DOHH2 (cell line): Measurements from ENCODE around the gene DCAF11.

ENCODE experiments used
- H3F3A ChIP-seq: fragments of 200-600 bp; sonication (generic), shearing (Covaris generic); 2 replicates; pipeline ENCODE4 v1.6.0; 2016; ENCODE audit warnings: antibody characterized with exemption, mild to moderate bottlenecking; ENCODE audit not compliant: control insufficient read depth, insufficient read depth
- H3K27ac ChIP-seq: fragments of 200-600 bp; sonication (generic); 2 replicates; pipeline ENCODE4 v1.5.1; 2014; ENCODE audit warnings: low read depth, mild to moderate bottlenecking, low read length, moderate library complexity
- H3K27me3 ChIP-seq: fragments of 200-600 bp; sonication (generic); 2 replicates; pipeline ENCODE4 v1.6.1; 2014; ENCODE audit warnings: mild to moderate bottlenecking, low read length, mixed read lengths; ENCODE audit not compliant: control insufficient read depth
- H3K36me3 ChIP-seq: fragments of 200-600 bp; sonication (generic); 2 replicates; pipeline ENCODE4 v1.6.1; 2014; ENCODE audit warnings: mild to moderate bottlenecking, low read length, moderate library complexity, mixed read lengths; ENCODE audit not compliant: control insufficient read depth
- H3K4me1 ChIP-seq: fragments of 200-600 bp; sonication (generic); 2 replicates; pipeline ENCODE4 v1.6.1; 2014; ENCODE audit warnings: mild to moderate bottlenecking, low read length, mixed read lengths; ENCODE audit not compliant: control insufficient read depth
- H3K4me2 ChIP-seq: fragments of 200-600 bp; sonication (generic); 2 replicates; pipeline ENCODE4 v1.6.0; 2014; ENCODE audit warnings: mild to moderate bottlenecking, low read length, moderate library complexity
- H3K4me3 ChIP-seq: fragments of 200-600 bp; sonication (generic); 2 replicates; pipeline ENCODE4 v1.5.1; 2014; ENCODE audit warnings: mild to moderate bottlenecking, low read length, mixed read lengths
- H3K79me2 ChIP-seq: fragments of 200-600 bp; sonication (generic); 2 replicates; pipeline ENCODE4 v1.6.1; 2014; ENCODE audit warnings: mild to moderate bottlenecking, low read length, mixed read lengths; ENCODE audit not compliant: control insufficient read depth
- H3K9me2 ChIP-seq: fragments of 200-600 bp; sonication (generic); replicated peaks from 2 replicates; pipeline ENCODE4 v1.6.1; 2014; ENCODE audit warnings: mild to moderate bottlenecking, low read length, mixed read lengths; ENCODE audit not compliant: control insufficient read depth
- H3K9me3 ChIP-seq: fragments of 200-600 bp; sonication (generic); 2 replicates; pipeline ENCODE4 v1.6.1; 2014; ENCODE audit warnings: antibody characterized with exemption, low read length, mixed read lengths; ENCODE audit not compliant: control insufficient read depth, insufficient read depth
- H4K20me1 ChIP-seq: fragments of 200-600 bp; sonication (generic); 2 replicates; pipeline ENCODE4 v1.6.0; 2014; ENCODE audit warnings: low read depth, mild to moderate bottlenecking, antibody characterized with exemption, low read length, moderate library complexity; ENCODE audit not compliant: control insufficient read depth, insufficient read depth
- EZH2phosphoT487 ChIP-seq: fragments of 200-600 bp; sonication (generic); IDR thresholded peaks from 2 replicates; pipeline ENCODE4 v1.6.1; 2017; ENCODE audit warnings: borderline replicate concordance, mild to moderate bottlenecking, antibody characterized with exemption, low read length, moderate library complexity, mixed read lengths
- TF ChIP-seq, protein P1 (sequence below): fragments of 200-600 bp; sonication (generic); IDR thresholded peaks from one replicate; pipeline ENCODE4 v1.5.1; 2014; ENCODE audit warnings: antibody characterized with exemption, mild to moderate bottlenecking, low read depth, low read length; ENCODE audit not compliant: poor library complexity, severe bottlenecking

The DCAF11 gene

DNA sequence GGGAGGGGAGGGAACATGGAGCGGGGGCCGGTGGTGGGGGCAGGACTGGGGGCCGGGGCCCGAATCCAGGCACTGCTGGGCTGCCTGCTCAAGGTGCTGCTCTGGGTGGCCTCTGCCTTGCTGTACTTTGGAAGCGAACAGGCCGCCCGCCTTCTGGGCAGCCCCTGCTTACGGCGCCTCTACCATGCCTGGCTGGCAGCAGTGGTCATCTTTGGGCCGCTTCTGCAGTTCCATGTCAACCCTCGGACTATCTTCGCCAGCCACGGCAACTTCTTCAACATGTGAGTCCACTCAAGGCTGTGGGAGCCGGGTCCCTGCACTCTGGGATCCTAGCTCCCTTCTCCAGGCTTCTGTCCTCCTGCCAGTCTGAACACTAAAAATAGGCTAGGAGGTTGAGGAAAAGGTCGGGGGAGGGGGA, 17.0 kb downstream of the DCAF11 start:
- Histone ChIP-seq H3K79me2 (peaks cover 4% of the 10 kb centered on the region), H4K20me1 (no peaks in the 10 kb centered on the region)

GRCh38 chr14:24132061-24132685, 17.6 kb downstream of the DCAF11 start:
- no peaks in the 10 kb centered on the region for H4K20me1 ChIP-seq
- no peak overlapping the region for H3K4me2 ChIP-seq
- H3K4me3 ChIP-seq: no peak overlapping the region
- H3K79me2 ChIP-seq: peaks cover 11% of the 10 kb centered on the region
- TF ChIP-seq, protein P1, sequence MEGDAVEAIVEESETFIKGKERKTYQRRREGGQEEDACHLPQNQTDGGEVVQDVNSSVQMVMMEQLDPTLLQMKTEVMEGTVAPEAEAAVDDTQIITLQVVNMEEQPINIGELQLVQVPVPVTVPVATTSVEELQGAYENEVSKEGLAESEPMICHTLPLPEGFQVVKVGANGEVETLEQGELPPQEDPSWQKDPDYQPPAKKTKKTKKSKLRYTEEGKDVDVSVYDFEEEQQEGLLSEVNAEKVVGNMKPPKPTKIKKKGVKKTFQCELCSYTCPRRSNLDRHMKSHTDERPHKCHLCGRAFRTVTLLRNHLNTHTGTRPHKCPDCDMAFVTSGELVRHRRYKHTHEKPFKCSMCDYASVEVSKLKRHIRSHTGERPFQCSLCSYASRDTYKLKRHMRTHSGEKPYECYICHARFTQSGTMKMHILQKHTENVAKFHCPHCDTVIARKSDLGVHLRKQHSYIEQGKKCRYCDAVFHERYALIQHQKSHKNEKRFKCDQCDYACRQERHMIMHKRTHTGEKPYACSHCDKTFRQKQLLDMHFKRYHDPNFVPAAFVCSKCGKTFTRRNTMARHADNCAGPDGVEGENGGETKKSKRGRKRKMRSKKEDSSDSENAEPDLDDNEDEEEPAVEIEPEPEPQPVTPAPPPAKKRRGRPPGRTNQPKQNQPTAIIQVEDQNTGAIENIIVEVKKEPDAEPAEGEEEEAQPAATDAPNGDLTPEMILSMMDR: no peak
- no peak for TF ChIP-seq EZH2phosphoT487
- no peaks in the 10 kb centered on the region for H3K27me3 ChIP-seq
- no peaks in the 10 kb centered on the region for H3K9me2 ChIP-seq
- no peak overlapping the region for H3K27ac ChIP-seq
- peaks cover 27% of the 10 kb centered on the region for H3K4me1 ChIP-seq
- H3K9me3 ChIP-seq: no peaks in the 10 kb centered on the region
- peaks cover 3% of the 10 kb centered on the region for H3K36me3 ChIP-seq
- H3F3A ChIP-seq: peaks cover 9% of the 10 kb centered on the region

More for the DNA sequence above, 17.0 kb downstream of the DCAF11 start:
- TF ChIP-seq, protein P1: no peak
- TF ChIP-seq EZH2phosphoT487: no peak
- Histone ChIP-seq H3K36me3 (no peaks in the 10 kb centered on the region), H3K9me2 (no peaks in the 10 kb centered on the region), H3K27ac (no peak overlapping the region), H3K9me3 (no peaks in the 10 kb centered on the region), H3F3A (peaks cover 11% of the 10 kb centered on the region), H3K4me1 (peaks cover 25% of the 10 kb centered on the region), H3K27me3 (no peaks in the 10 kb centered on the region), H3K4me2 (no peak overlapping the region), H3K4me3 (no peak overlapping the region)

GRCh38 chr14:24132976-24133375, 18.4 kb downstream of the DCAF11 start:
- H3F3A ChIP-seq: peaks cover 8% of the 10 kb centered on the region; the same call in 1 of the 2 replicates
- H3K27ac ChIP-seq: no peak overlapping the region
- no peaks in the 10 kb centered on the region for H4K20me1 ChIP-seq
- H3K9me2 ChIP-seq: no peaks in the 10 kb centered on the region
- peaks cover 13% of the 10 kb centered on the region for H3K79me2 ChIP-seq
- H3K4me3 ChIP-seq: no peak overlapping the region
- no peak overlapping the region for H3K4me2 ChIP-seq
- peaks cover 11% of the 10 kb centered on the region for H3K36me3 ChIP-seq
- H3K27me3 ChIP-seq: no peaks in the 10 kb centered on the region
- peaks cover 21% of the 10 kb centered on the region for H3K4me1 ChIP-seq
- TF ChIP-seq EZH2phosphoT487: no peak
- TF ChIP-seq, protein P1: no peak
- H3K9me3 ChIP-seq: no peaks in the 10 kb centered on the region
